PC-9 (cell line): Measurements from ENCODE around the gene SLC36A4. TPM values are rescaled to one million over a fixed set of nuclear protein-coding genes. Genes with fewer than 3 reads are reported as not detected.
"Not testable (repeated sequence)": the region's sequence is repeated elsewhere in the genome, so short reads cannot be mapped to it uniquely, and the experiment has no call there.

Experiments used
- BruUV-seq: library from RNA; stranded (reverse); fragments of 400-500 nt; replicated peaks from 2 replicates; lab custom pipeline; 2021; lab: Mats Ljungman, UMichigan
- CTCF ChIA-PET: fragments of 300-600 bp; sonication (Branson Sonifier 250); formaldehyde crosslinking; loops from one replicate; lab custom pipeline; 2022; ENCODE audit warnings: antibody characterized with exemption; lab: Charles Lee
- POLR2A ChIA-PET: fragments of 300-600 bp; sonication (Branson Sonifier 250); formaldehyde crosslinking; loops from one replicate; lab custom pipeline; 2022; ENCODE audit warnings: antibody characterized with exemption; ENCODE audit not compliant: unreplicated experiment; lab: Charles Lee
- DNase-seq, 2 experiments: peaks; one replicate each; pipeline versions ENCODE4 v3.0.0 to v3.0.0-alpha.2; 2015 to 2022; ENCODE audit warnings: mixed read lengths in 1 of 2
- H2AFZ ChIP-seq: fragments of 200-600 bp; sonication (generic); 2 replicates; pipeline ENCODE4 v1.8.1; 2017; ENCODE audit warnings: antibody characterized with exemption
- H3F3A ChIP-seq: fragments of 200-600 bp; sonication (generic); 2 replicates; pipeline ENCODE4 v1.8.1; 2017; ENCODE audit warnings: antibody characterized with exemption, mild to moderate bottlenecking, low read depth; ENCODE audit not compliant: insufficient read depth
- H3K27ac ChIP-seq: fragments of 200-600 bp; sonication (generic); 2 replicates; pipeline ENCODE4 v1.6.1; 2016; ENCODE audit warnings: mixed run types
- H3K27me3 ChIP-seq: fragments of 200-600 bp; sonication (generic); 2 replicates; pipeline ENCODE4 v1.6.1; 2016; ENCODE audit warnings: low read depth, mixed run types; ENCODE audit not compliant: insufficient read depth
- H3K36me3 ChIP-seq: fragments of 200-600 bp; sonication (generic); 2 replicates; pipeline ENCODE4 v1.6.1; 2016; ENCODE audit warnings: low read depth, mixed run types
- H3K4me1 ChIP-seq: fragments of 200-600 bp; sonication (generic); replicated peaks from 2 replicates; pipeline ENCODE4 v1.6.1; 2016; ENCODE audit warnings: mixed run types; ENCODE audit not compliant: insufficient read depth
- H3K4me2 ChIP-seq: fragments of 200-600 bp; sonication (generic); 2 replicates; pipeline ENCODE4 v1.6.1; 2017; ENCODE audit warnings: mixed run types
- H3K4me3 ChIP-seq: fragments of 200-600 bp; sonication (generic); 2 replicates; pipeline ENCODE4 v1.6.1; 2016; ENCODE audit warnings: mixed run types
- H3K79me2 ChIP-seq: fragments of 200-600 bp; sonication (generic); 2 replicates; pipeline ENCODE4 v1.6.1; 2017; ENCODE audit warnings: low read depth, mixed run types
- H3K9me2 ChIP-seq: fragments of 200-600 bp; sonication (generic); 2 replicates; pipeline ENCODE4 v1.8.1; 2017; ENCODE audit warnings: mild to moderate bottlenecking; ENCODE audit not compliant: insufficient read depth
- H3K9me3 ChIP-seq: fragments of 200-600 bp; sonication (generic); 2 replicates; pipeline ENCODE4 v1.8.1; 2016; ENCODE audit warnings: low read depth; ENCODE audit not compliant: insufficient read depth
- H4K20me1 ChIP-seq: fragments of 200-600 bp; sonication (generic); 2 replicates; pipeline ENCODE4 v1.8.1; 2017; ENCODE audit not compliant: insufficient read depth
- CTCF ChIP-seq: fragments of 200-600 bp; sonication (generic); conservative IDR thresholded peaks from 2 replicates; pipeline ENCODE4 v1.6.1; 2017; ENCODE audit warnings: mixed run types, antibody characterized with exemption, mild to moderate bottlenecking, moderate library complexity
- EZH2 ChIP-seq: fragments of 200-600 bp; sonication (generic); IDR thresholded peaks from 2 replicates; pipeline ENCODE4 v1.8.0; 2017; ENCODE audit warnings: antibody characterized with exemption, low read depth
- intact Hi-C: fragments of 100-400 bp; cut with micrococcal nuclease; formaldehyde crosslinking; loops from one replicate; pipeline ENCODE4 v1.10.0; 2022; ENCODE audit not compliant: unreplicated experiment
- total RNA-seq: library from RNA; stranded (reverse); gene quantifications from 2 replicates; pipeline ENCODE4 v1.2.3, GENCODE V29; 2021

The SLC36A4 gene
- total RNA-seq, 1 experiment from 2014 or later, result 17.7 TPM

GRCh38 chr11:93188726-93189125, 9.1 kb downstream of the SLC36A4 start:
- BruUV-seq, result no TSS peak
- H3K36me3 ChIP-seq, result no peaks in the 10 kb centered on the region; the same call in 1 of the 2 replicates
- H3K4me3 ChIP-seq, result no peak overlapping the region
- H3K79me2 ChIP-seq, result peaks cover 20% of the 10 kb centered on the region
- TF ChIP-seq CTCF, result no peak
- no peak for TF ChIP-seq EZH2
- no peaks in the 10 kb centered on the region for H3K9me2 ChIP-seq
- H3K4me2 ChIP-seq, result no peak overlapping the region
- DNase-seq, result no peak
- no peak overlapping the region for H2AFZ ChIP-seq
- no peaks in the 10 kb centered on the region for H3F3A ChIP-seq
- H3K4me1 ChIP-seq, result no peaks in the 10 kb centered on the region
- no peaks in the 10 kb centered on the region; the same call in 1 of the 2 replicates for H4K20me1 ChIP-seq
- H3K9me3 ChIP-seq, result 0 out of 2 replicates have a peak, but pooled peaks cover 5% of the 10 kb centered on the region
- ChIA-PET POLR2A (no interaction called here), CTCF (no interaction called here)
- H3K27me3 ChIP-seq, result no peaks in the 10 kb centered on the region
- H3K27ac ChIP-seq, result no peak overlapping the region
- intact Hi-C loops, result no loop called here

GRCh38 chr11:93187290-93187689, 10.5 kb downstream of the SLC36A4 start:
- Histone ChIP-seq H3K36me3 (peaks cover 3% of the 10 kb centered on the region; the same call in 1 of the 2 replicates), H2AFZ (no peak overlapping the region), H3F3A (no peaks in the 10 kb centered on the region), H3K27ac (no peak overlapping the region), H3K79me2 (peaks cover 11% of the 10 kb centered on the region; the same call in 1 of the 2 replicates), H3K9me3 (0 out of 2 replicates have a peak, but pooled peaks cover 5% of the 10 kb centered on the region), H4K20me1 (no peaks in the 10 kb centered on the region; the same call in 1 of the 2 replicates), H3K4me1 (no peaks in the 10 kb centered on the region), H3K27me3 (no peaks in the 10 kb centered on the region), H3K4me2 (no peak overlapping the region), H3K4me3 (no peak overlapping the region), H3K9me2 (no peaks in the 10 kb centered on the region)
- CTCF ChIA-PET, result no interaction called here
- intact Hi-C loops, result no loop called here
- DNase-seq, result no peak
- TF ChIP-seq CTCF (no peak), EZH2 (no peak)
- POLR2A ChIA-PET, result no interaction called here
- BruUV-seq, result no TSS peak

GRCh38 chr11:93177891-93178290, 19.9 kb downstream of the SLC36A4 start:
- H4K20me1 ChIP-seq, H3F3A ChIP-seq, H3K4me3 ChIP-seq, POLR2A ChIA-PET, H3K4me2 ChIP-seq, H2AFZ ChIP-seq, DNase-seq, intact Hi-C loops, BruUV-seq, H3K27me3 ChIP-seq, H3K27ac ChIP-seq, H3K4me1 ChIP-seq, CTCF ChIA-PET, H3K9me2 ChIP-seq, H3K9me3 ChIP-seq, H3K79me2 ChIP-seq: not testable (repeated sequence)
- H3K36me3 ChIP-seq, result peaks cover 36% of the 10 kb centered on the region
